K562 (cell line): ENCODE measurements around the gene TMEM208. TPM values are rescaled to one million over a fixed set of nuclear protein-coding genes. Genes with fewer than 3 reads are reported as not detected.

Experiments
- ATAC-seq: fragments of 200-7000 bp; cut with Tn5 transposase; 3 replicates; pipeline ENCODE4 v1.9.1; 2020; ENCODE audit warnings: moderate library complexity
- BruUV-seq: library from RNA; stranded (reverse); fragments of 400-500 nt; replicated peaks from 2 replicates; lab custom pipeline; 2021; lab: Mats Ljungman, UMichigan
- CTCF ChIA-PET: fragments of 300-600 bp; formaldehyde crosslinking; extraction: SDS; loops from one replicate; lab custom pipeline; 2021; ENCODE audit warnings: low intra/inter-chr PET ratio; lab: Yijun Ruan, JAX
- POLR2A ChIA-PET: fragments of 300-600, 350-650 bp; sonication (Branson Sonifier 250); formaldehyde crosslinking; extraction: SDS; loops from one replicate; lab custom pipeline; 2021; ENCODE audit warnings: antibody characterized with exemption, inconsistent platforms; lab: Yijun Ruan, JAX
- DNase-seq, 4 experiments: peaks; one replicate each; pipeline versions ENCODE4 v3.0.0 to v3.0.0-alpha.2; 2011 to 2018; ENCODE audit warnings: low spot score in 3 of 4, mixed read lengths in 3 of 4; ENCODE audit errors: extremely low read depth in 1 of 4
- FAIRE-seq: peaks from 2 replicates; lab custom pipeline; 2011; peaks lifted over from hg19 to GRCh38; lab: Jason Lieb, UNC
- H2AFZ ChIP-seq: 2 replicates; pipeline ENCODE4 v1.6.0; 2011; ENCODE audit warnings: low read depth, low read length, control low read depth, inconsistent platforms
- H3K27ac ChIP-seq: fragments of 200-600 bp; 3 replicates; pipeline ENCODE4 v1.8.0; 2011; ENCODE audit warnings: low read depth, mild to moderate bottlenecking, control low read depth, inconsistent platforms, low read length, moderate library complexity, mixed read lengths; ENCODE audit errors: extremely low read depth
- H3K27me3 ChIP-seq, 2 experiments: fragments of 300-600 bp in 1 of 2; 2 replicates in 1 of 2; 3 replicates in 1 of 2; pipeline versions ENCODE4 v1.6.0 to v1.8.0; 2011; ENCODE audit warnings: inconsistent platforms in 2 of 2, low read length in 2 of 2, mild to moderate bottlenecking in 1 of 2, mixed read lengths in 1 of 2, moderate library complexity in 1 of 2; ENCODE audit not compliant: control insufficient read depth in 2 of 2, insufficient read depth in 2 of 2
- H3K36me3 ChIP-seq: fragments of 300-600 bp; 3 replicates; pipeline ENCODE4 v1.8.0; 2011; ENCODE audit warnings: mild to moderate bottlenecking, low read length, inconsistent platforms; ENCODE audit not compliant: control insufficient read depth, insufficient read depth
- H3K4me1 ChIP-seq, 2 experiments: fragments of 200-600 bp in 1 of 2; replicated peaks in 1 of 2; 2 replicates in 1 of 2; 3 replicates in 1 of 2; pipeline versions ENCODE4 v1.5.1 to v1.8.0; 2011; ENCODE audit warnings: inconsistent platforms in 2 of 2, low read length in 2 of 2, mild to moderate bottlenecking in 1 of 2, mixed read lengths in 1 of 2, moderate library complexity in 1 of 2; ENCODE audit not compliant: control insufficient read depth in 2 of 2, insufficient read depth in 2 of 2
- H3K4me2 ChIP-seq: 2 replicates; pipeline ENCODE4 v1.6.1; 2011; ENCODE audit warnings: low read length, control low read depth, inconsistent platforms, mixed read lengths; ENCODE audit not compliant: insufficient read depth
- H3K4me3 ChIP-seq: fragments of 200-600 bp; sonication (generic), shearing (Covaris generic); 2 replicates; pipeline ENCODE4 v1.5.1; 2016; ENCODE audit warnings: control low read depth, inconsistent platforms
- H3K79me2 ChIP-seq: fragments of 200-600 bp; 3 replicates; pipeline ENCODE4 v1.8.0; 2011; ENCODE audit warnings: low read length, inconsistent platforms; ENCODE audit not compliant: control insufficient read depth, insufficient read depth
- H3K9ac ChIP-seq, 2 experiments: 2 replicates each; pipeline versions ENCODE4 v1.6.0 to v1.6.1; 2011; ENCODE audit warnings: low read depth in 2 of 2, low read length in 2 of 2, control low read depth in 1 of 2, inconsistent platforms in 1 of 2, mild to moderate bottlenecking in 1 of 2, mixed read lengths in 1 of 2; ENCODE audit not compliant: insufficient read depth in 1 of 2
- H3K9me1 ChIP-seq: one replicate; pipeline ENCODE4 v1.6.0; 2011; ENCODE audit warnings: inconsistent platforms, mild to moderate bottlenecking, low read length, moderate library complexity; ENCODE audit not compliant: control insufficient read depth, insufficient read depth
- H3K9me3 ChIP-seq: replicated peaks from 2 replicates; pipeline ENCODE4 v1.5.1; 2011; ENCODE audit warnings: low read depth, low read length, inconsistent platforms; ENCODE audit not compliant: control insufficient read depth, insufficient read depth
- H4K20me1 ChIP-seq: replicated peaks from 2 replicates; pipeline ENCODE4 v1.6.1; 2011; ENCODE audit warnings: low read length, inconsistent platforms, mixed read lengths; ENCODE audit not compliant: control insufficient read depth, insufficient read depth
- HDAC3 ChIP-seq: fragments of 450-650 bp; IDR thresholded peaks from 2 replicates; pipeline ENCODE4 v1.6.1; 2018; ENCODE audit warnings: borderline replicate concordance, mild to moderate bottlenecking, moderate library complexity; ENCODE audit not compliant: partially characterized antibody
- LCOR ChIP-seq: sonication (generic); formaldehyde crosslinking; IDR thresholded peaks from 2 replicates; pipeline ENCODE4 v1.8.0; 2022; ENCODE audit warnings: mild to moderate bottlenecking, missing genetic modification reagents
- NCOA2 ChIP-seq, 2 experiments: fragments of 450-650 bp; IDR thresholded peaks; 2 replicates each; pipeline ENCODE4 v1.6.1; 2018; ENCODE audit warnings: mild to moderate bottlenecking in 2 of 2, moderate library complexity in 1 of 2; ENCODE audit not compliant: partially characterized antibody in 2 of 2
- NR2C2 ChIP-seq, 2 experiments: fragments of 200-800 bp in 1 of 2; sonication (Bioruptor generic) in 1 of 2; sonication (generic) in 1 of 2; formaldehyde crosslinking in 1 of 2; IDR thresholded peaks; 2 replicates each; pipeline versions ENCODE4 v1.6.1 to v1.8.0; 2016 to 2022; ENCODE audit warnings: mild to moderate bottlenecking in 1 of 2, missing compliant biosample characterization in 1 of 2, missing genetic modification characterization in 1 of 2, missing genetic modification reagents in 1 of 2
- POU5F1 ChIP-seq: fragments of 150-350 bp; IDR thresholded peaks from 2 replicates; pipeline ENCODE4 v1.6.1; 2014; ENCODE audit warnings: borderline replicate concordance, low read length, low read depth, mild to moderate bottlenecking; ENCODE audit not compliant: partially characterized antibody
- PRPF4 ChIP-seq: fragments of 200-400 bp; formaldehyde crosslinking; IDR thresholded peaks from one replicate; pipeline ENCODE4 v1.6.1; 2017; ENCODE audit warnings: low read length, low read depth, mild to moderate bottlenecking; ENCODE audit not compliant: insufficient read depth, poor library complexity, severe bottlenecking
- TFAM ChIP-seq: fragments of 250-450 bp; sonication (Bioruptor Pico); conservative IDR thresholded peaks from 2 replicates; pipeline ENCODE4 v1.5.0; 2021; ENCODE audit warnings: mild to moderate bottlenecking, moderate library complexity
- ZNF232 ChIP-seq: sonication (generic); formaldehyde crosslinking; IDR thresholded peaks from 2 replicates; pipeline ENCODE4 v1.8.0; 2022; ENCODE audit warnings: mild to moderate bottlenecking, missing genetic modification reagents
- ZNF24 ChIP-seq: fragments of 450-650 bp; IDR thresholded peaks from 2 replicates; pipeline ENCODE4 v1.6.1; 2016
- WGBS: fragments of 100-300 bp; shearing (Covaris generic); methylation state at CpG from one replicate; pipeline ENCODE4 v1.1.6; 2016; ENCODE audit warnings: low coverage, mixed read lengths; ENCODE audit not compliant: insufficient coverage; ENCODE audit errors: missing lambda C conversion rate; 5-methylcytosine and 5-hydroxymethylcytosine counted together
- in situ Hi-C: fragments of 300-500 bp; cut with MboI; formaldehyde crosslinking; loops from 4 replicates; pipeline ENCODE4 v1.15.0; 2018; ENCODE audit warnings: inconsistent platforms, mixed read lengths
- intact Hi-C: fragments of 100-400 bp; cut with micrococcal nuclease; formaldehyde crosslinking; loops from 2 replicates; pipeline ENCODE4 v1.14.2; 2022
- polyA plus RNA-seq, 8 experiments: library from polyadenylated mRNA; depleted of rRNA in 4 of 8; stranded (reverse) in 5 of 8; unstranded in 3 of 8; fragments of >200 nt; fragmentation: Nextera tagmentation in 2 of 8; fragmentation: Illumina TruSeq in 1 of 8; extraction: Ambion mirVana in 2 of 8; extraction: Trizol in 1 of 8; gene quantifications; 2 replicates each; pipeline versions ENCODE4 v1.2.1 to v1.2.3, GENCODE V29; 2011 to 2014; ENCODE audit warnings: inconsistent platforms in 1 of 8, missing spikeins in 1 of 8
- total RNA-seq, 7 experiments: library from RNA; depleted of rRNA in 6 of 7; stranded (reverse); fragments of >200 nt in 6 of 7; fragmentation: Illumina TruSeq in 2 of 7; extraction: Trizol in 2 of 7; gene quantifications; 2 replicates each; pipeline versions ENCODE4 v1.2.1 to v1.2.3, GENCODE V29; 2011 to 2021; ENCODE audit warnings: low replicate concordance in 1 of 7
- TF ChIP-seq, protein P1 (sequence below): fragments of 250-450 bp; sonication (Bioruptor Pico); IDR thresholded peaks from 2 replicates; pipeline ENCODE4 v1.8.0; 2021; ENCODE audit warnings: borderline replicate concordance, mild to moderate bottlenecking, moderate library complexity; ENCODE audit not compliant: poor library complexity, severe bottlenecking
- TF ChIP-seq, protein P2 (sequence below), 2 experiments: fragments of 200-800 bp in 1 of 2; sonication (Bioruptor generic) in 1 of 2; sonication (generic) in 1 of 2; formaldehyde crosslinking in 1 of 2; IDR thresholded peaks in 1 of 2; conservative IDR thresholded peaks in 1 of 2; 2 replicates each; pipeline versions ENCODE4 v1.5.0 to v1.6.1; 2016 to 2020; ENCODE audit warnings: missing compliant biosample characterization in 1 of 2, missing genetic modification characterization in 1 of 2, missing genetic modification reagents in 1 of 2
- TF ChIP-seq, protein P3 (sequence below), 2 experiments: fragments of 450-650 bp; IDR thresholded peaks; 2 replicates each; pipeline ENCODE4 v1.6.1; 2016

TMEM208 gene
- total and polyA plus RNA-seq, 9 of the 15 experiments (the other 6 are each of a cell fraction or from before 2014, with no cell fraction given), result 31.8 to 239 (median 54.3) TPM

DNA sequence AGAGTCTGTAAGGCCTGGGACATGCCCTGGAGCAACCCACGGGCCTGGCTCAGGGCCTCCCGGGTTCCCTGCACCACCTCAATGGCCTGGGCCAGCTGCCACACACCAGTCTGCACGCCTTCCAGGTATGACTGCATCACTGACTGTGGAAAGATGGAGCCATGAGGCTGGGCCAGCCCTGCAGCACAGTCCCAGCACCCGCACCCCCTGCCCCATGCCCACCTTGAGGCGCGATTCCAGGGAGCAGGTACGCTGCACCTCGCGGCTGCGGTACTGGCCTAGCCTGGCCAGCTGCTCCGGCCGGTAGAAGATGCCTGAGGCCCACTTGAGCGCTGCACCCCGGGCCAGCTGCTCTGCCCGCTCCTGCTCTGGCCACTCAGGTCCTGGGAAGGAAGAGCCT is 38.1 kb upstream of the TMEM208 start:
- Histone ChIP-seq H3K36me3 (peaks cover 11% of the 10 kb centered on the region), H3K27me3 (no peaks in the 10 kb centered on the region), H3K4me3 (no peak overlapping the region), H3K4me2 (no peak overlapping the region), H3K9me3 (no peaks in the 10 kb centered on the region), H3K9me1 (no peaks in the 10 kb centered on the region), H4K20me1 (peaks cover 11% of the 10 kb centered on the region), H2AFZ (no peak overlapping the region), H3K27ac (no peak overlapping the region), H3K4me1 (peaks cover 33 to 72% of the 10 kb centered on the region in 2 experiments), H3K9ac (no peak overlapping the region; a peak in 1 of 4 replicates), H3K79me2 (peaks cover 26% of the 10 kb centered on the region)
- no peak for FAIRE-seq
- DNase-seq, result no peak
- 79% methylated on average over 14 of the region's 15 CpGs for WGBS
- no peak for ATAC-seq
- TF ChIP-seq TFAM (CRISPR knock-in tag) (no peak), POU5F1 (no peak), ZNF24 (no peak), ZNF232 (CRISPR knock-in tag) (no peak), HDAC3 (no peak), NCOA2 (IDR thresholded peaks at IDR 0.05; ENCODE audit: partially characterized antibody in 2 of 2) (no peak), PRPF4 (no peak), LCOR (CRISPR knock-in tag) (no peak), NR2C2 (CRISPR knock-in tag; IDR thresholded peaks at IDR 0.05) (no peak), NR2C2 (tag; IDR thresholded peaks at IDR 0.05) (no peak)
- TF ChIP-seq, protein P1, sequence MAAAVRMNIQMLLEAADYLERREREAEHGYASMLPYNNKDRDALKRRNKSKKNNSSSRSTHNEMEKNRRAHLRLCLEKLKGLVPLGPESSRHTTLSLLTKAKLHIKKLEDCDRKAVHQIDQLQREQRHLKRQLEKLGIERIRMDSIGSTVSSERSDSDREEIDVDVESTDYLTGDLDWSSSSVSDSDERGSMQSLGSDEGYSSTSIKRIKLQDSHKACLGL, result no peak
- TF ChIP-seq, protein P2, sequence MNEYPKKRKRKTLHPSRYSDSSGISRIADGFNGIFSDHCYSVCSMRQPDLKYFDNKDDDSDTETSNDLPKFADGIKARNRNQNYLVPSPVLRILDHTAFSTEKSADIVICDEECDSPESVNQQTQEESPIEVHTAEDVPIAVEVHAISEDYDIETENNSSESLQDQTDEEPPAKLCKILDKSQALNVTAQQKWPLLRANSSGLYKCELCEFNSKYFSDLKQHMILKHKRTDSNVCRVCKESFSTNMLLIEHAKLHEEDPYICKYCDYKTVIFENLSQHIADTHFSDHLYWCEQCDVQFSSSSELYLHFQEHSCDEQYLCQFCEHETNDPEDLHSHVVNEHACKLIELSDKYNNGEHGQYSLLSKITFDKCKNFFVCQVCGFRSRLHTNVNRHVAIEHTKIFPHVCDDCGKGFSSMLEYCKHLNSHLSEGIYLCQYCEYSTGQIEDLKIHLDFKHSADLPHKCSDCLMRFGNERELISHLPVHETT (CRISPR knock-in tag; conservative IDR thresholded peaks at IDR 0.05 in 1 of 2, IDR thresholded peaks at IDR 0.05 in 1 of 2), result no peak
- TF ChIP-seq, protein P3, sequence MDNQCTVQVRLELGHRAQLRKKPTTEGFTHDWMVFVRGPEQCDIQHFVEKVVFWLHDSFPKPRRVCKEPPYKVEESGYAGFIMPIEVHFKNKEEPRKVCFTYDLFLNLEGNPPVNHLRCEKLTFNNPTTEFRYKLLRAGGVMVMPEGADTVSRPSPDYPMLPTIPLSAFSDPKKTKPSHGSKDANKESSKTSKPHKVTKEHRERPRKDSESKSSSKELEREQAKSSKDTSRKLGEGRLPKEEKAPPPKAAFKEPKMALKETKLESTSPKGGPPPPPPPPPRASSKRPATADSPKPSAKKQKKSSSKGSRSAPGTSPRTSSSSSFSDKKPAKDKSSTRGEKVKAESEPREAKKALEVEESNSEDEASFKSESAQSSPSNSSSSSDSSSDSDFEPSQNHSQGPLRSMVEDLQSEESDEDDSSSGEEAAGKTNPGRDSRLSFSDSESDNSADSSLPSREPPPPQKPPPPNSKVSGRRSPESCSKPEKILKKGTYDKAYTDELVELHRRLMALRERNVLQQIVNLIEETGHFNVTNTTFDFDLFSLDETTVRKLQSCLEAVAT (IDR thresholded peaks at IDR 0.05), result no peak
- intact Hi-C loops (loop anchor here (10.0 kb wide), 2 partner anchors 174 to 234 kb away; no protein-coding TSS in a partner anchor), in situ Hi-C loops (no loop called here)
- BruUV-seq, result no TSS peak
- ChIA-PET CTCF (no interaction called here), POLR2A (interaction anchor here (1.0 kb wide), 1 partner anchor 12 kb away, joined by 3 read pairs; no protein-coding TSS in a partner anchor)
